ENCODE measurements around the gene INPP5B. TPM values are rescaled to one million over a fixed set of nuclear protein-coding genes. Genes with fewer than 3 reads are reported as not detected.

The INPP5B gene
- 23.5 and 24.3 TPM in 2 replicates for total RNA-seq

GRCh38 chr1:37946703-37947360 lies at the start of gene INPP5B:
INPP5B (minus strand) TSS chr1:37947053; CDS start chr1:37946308, 745 bp downstream.

GRCh38 chr1:37859507-37860345 lies 87.1 kb downstream of the INPP5B start, which contains the start of gene MTF1:
MTF1 (minus strand) TSS chr1:37859592; CDS start chr1:37857658, 1,934 bp downstream.

Other genes starting within 250 kb of the INPP5B start
- under 0.01 TPM in 2 replicates for gene EPHA10, start 181.9 kb downstream of the INPP5B start, total RNA-seq
- 0.54 and 0.69 TPM in 2 replicates for gene MANEAL, start 153.2 kb downstream of the INPP5B start, total RNA-seq
- 8.8 and 15.6 TPM in 2 replicates for gene C1orf122, start 139.3 kb downstream of the INPP5B start, total RNA-seq
- gene YRDC, start 138.8 kb downstream of the INPP5B start, total RNA-seq, result 13.7 and 14.4 TPM in 2 replicates
- 1.5 and 2.3 TPM in 2 replicates for gene MTF1, start 87.5 kb downstream of the INPP5B start, total RNA-seq
- gene SF3A3, start 43.0 kb upstream of the INPP5B start, total RNA-seq, result 47.1 and 72.6 TPM in 2 replicates
- gene FHL3, start 58.5 kb upstream of the INPP5B start, total RNA-seq, result 6.6 and 11.4 TPM in 2 replicates
- 33.6 and 43.5 TPM in 2 replicates for gene UTP11, start 65.7 kb upstream of the INPP5B start, total RNA-seq
- under 0.01 TPM in 1 of 2 replicates, not detected in the other for gene POU3F1, start 99.7 kb upstream of the INPP5B start, total RNA-seq